ENCODE measurements around the gene PIGQ.

DNA sequence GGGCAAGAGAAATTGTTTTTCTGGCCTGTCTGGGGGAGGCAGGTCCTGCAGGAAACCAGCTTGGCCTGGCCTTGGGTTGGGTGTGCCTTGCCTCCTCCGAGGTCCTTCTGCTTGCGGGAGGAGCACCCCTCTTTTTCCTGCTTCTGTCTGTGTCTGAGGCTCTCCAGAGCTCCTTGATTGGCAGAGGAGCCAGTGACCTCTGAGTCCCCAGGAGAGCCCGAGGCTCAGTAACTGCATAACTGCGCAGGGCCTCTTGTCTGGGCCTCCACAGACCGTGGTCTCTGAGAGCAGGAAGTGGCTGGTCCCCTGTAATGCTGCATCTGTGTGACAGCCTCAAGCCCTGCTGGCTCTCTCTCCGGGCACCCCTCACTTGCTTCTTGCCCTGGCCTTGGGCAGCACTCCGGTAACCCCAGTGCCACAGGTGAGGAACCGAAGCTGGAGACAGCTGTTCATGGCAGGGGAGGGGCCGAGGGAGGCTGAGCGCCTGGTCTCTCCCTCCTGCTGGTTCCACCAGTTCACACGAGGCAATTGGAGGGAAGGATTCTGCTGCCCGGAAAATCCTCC, 40.7 kb upstream of the PIGQ start:
- TF ChIP-seq, protein P1, sequence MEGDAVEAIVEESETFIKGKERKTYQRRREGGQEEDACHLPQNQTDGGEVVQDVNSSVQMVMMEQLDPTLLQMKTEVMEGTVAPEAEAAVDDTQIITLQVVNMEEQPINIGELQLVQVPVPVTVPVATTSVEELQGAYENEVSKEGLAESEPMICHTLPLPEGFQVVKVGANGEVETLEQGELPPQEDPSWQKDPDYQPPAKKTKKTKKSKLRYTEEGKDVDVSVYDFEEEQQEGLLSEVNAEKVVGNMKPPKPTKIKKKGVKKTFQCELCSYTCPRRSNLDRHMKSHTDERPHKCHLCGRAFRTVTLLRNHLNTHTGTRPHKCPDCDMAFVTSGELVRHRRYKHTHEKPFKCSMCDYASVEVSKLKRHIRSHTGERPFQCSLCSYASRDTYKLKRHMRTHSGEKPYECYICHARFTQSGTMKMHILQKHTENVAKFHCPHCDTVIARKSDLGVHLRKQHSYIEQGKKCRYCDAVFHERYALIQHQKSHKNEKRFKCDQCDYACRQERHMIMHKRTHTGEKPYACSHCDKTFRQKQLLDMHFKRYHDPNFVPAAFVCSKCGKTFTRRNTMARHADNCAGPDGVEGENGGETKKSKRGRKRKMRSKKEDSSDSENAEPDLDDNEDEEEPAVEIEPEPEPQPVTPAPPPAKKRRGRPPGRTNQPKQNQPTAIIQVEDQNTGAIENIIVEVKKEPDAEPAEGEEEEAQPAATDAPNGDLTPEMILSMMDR (IDR thresholded peaks at IDR 0.05) = no peak
- TF ChIP-seq EP300 (IDR thresholded peaks at IDR 0.05) = no peak
- no peak for TF ChIP-seq POLR2A (IDR thresholded peaks at IDR 0.05)

All from ovary (tissue), 3 donors.